Measurements from ENCODE around the gene IGSF8.

IGSF8 gene, protein sequence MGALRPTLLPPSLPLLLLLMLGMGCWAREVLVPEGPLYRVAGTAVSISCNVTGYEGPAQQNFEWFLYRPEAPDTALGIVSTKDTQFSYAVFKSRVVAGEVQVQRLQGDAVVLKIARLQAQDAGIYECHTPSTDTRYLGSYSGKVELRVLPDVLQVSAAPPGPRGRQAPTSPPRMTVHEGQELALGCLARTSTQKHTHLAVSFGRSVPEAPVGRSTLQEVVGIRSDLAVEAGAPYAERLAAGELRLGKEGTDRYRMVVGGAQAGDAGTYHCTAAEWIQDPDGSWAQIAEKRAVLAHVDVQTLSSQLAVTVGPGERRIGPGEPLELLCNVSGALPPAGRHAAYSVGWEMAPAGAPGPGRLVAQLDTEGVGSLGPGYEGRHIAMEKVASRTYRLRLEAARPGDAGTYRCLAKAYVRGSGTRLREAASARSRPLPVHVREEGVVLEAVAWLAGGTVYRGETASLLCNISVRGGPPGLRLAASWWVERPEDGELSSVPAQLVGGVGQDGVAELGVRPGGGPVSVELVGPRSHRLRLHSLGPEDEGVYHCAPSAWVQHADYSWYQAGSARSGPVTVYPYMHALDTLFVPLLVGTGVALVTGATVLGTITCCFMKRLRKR

DNA sequence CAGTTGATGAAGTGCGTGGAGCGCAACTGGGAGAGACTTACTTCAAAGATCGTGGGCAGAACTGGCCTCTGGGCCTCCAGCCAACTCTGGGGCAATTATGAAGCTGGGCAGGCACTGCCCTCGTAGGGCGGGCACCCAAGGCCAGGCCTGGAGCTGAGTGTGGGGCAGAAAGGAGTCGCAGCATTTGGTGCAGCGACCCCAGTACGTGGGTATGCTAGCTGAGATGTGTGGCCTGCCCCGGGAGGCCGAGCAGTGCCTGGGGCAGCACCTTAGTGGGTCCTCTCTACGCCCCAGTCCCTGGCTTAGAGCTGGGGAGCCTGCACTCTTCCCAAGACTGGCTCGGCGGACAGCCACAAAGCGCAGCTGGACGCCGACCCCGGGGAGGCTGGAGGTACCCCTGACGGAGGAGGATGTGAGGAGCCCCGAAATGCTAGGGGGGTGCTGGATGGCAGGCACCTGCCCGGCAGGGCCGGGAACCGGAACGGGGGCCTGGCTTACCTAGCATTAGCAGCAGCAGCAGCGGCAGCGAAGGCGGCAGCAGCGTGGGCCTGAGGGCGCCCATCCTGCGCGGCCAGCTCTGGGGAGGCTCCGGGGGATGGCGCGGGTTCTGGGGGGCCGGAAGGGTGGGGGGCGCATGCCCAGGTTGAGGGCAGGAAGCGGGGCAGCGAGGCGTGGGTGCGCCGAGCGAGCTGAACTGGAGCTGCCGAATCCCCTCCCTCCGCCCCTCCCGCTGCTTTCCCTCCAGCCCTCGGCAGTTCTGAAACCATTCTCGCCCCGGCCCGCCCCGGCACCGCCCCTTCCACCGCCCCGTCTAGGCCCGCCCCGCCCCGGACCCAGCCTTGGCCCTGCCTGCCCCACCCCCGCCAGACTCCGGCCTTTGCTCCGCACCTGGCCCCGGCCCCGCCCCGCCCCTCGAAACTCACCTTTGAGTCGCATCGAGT is at the start of gene IGSF8:
IGSF8 (minus strand) TSS at position 709 of the 941 bp plus-strand sequence; CDS start at position 562, 147 bp downstream.
- TF ChIP-seq, protein P1, sequence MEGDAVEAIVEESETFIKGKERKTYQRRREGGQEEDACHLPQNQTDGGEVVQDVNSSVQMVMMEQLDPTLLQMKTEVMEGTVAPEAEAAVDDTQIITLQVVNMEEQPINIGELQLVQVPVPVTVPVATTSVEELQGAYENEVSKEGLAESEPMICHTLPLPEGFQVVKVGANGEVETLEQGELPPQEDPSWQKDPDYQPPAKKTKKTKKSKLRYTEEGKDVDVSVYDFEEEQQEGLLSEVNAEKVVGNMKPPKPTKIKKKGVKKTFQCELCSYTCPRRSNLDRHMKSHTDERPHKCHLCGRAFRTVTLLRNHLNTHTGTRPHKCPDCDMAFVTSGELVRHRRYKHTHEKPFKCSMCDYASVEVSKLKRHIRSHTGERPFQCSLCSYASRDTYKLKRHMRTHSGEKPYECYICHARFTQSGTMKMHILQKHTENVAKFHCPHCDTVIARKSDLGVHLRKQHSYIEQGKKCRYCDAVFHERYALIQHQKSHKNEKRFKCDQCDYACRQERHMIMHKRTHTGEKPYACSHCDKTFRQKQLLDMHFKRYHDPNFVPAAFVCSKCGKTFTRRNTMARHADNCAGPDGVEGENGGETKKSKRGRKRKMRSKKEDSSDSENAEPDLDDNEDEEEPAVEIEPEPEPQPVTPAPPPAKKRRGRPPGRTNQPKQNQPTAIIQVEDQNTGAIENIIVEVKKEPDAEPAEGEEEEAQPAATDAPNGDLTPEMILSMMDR (IDR thresholded peaks at IDR 0.05; ENCODE audit: unreplicated experiment in 3 of 3) = no peak
- Mint-ChIP-seq H3K27ac (peak within 1 kb of the TSS; percentile 49 to 78 (median 73)), H3K27me3 (ENCODE audit: low read depth) (no peaks in the 10 kb centered on the region), H3K36me3 (ENCODE audit: low read depth) (no peaks in the 10 kb centered on the region), H3K4me1 (peaks cover 42% of the 10 kb centered on the region), H3K9me3 (no peaks in the 10 kb centered on the region), H3K4me3 (peak within 1 kb of the TSS; percentile 87 to 94 (median 90))

DNA sequence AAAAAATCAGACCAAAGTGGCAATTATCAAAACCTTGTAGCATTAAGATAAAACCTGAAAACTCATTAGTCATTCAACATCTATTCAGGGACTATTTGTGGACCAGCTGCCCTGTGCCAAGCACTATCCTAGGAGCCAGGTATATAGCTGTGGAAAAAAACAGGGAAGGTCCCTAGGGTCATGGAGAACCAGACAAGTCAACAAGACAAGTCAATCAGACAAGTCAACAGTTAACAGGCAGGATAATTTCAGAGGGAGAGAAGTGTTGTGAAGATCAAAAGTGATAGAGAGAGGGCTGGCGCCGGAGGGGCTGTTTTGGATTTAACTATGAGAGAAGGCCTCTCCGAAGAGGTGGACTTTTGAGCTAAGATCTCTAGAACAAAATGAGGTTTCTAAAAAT is 49.7 kb upstream of the IGSF8 start:
- no peaks in the 10 kb centered on the region for H3K27me3 Mint-ChIP-seq (ENCODE audit: low read depth)
- H3K4me3 Mint-ChIP-seq = no peak overlapping the region
- H3K9me3 Mint-ChIP-seq = no peaks in the 10 kb centered on the region
- TF ChIP-seq, protein P1 (IDR thresholded peaks at IDR 0.05; ENCODE audit: unreplicated experiment in 3 of 3) = no peak
- no peaks in the 10 kb centered on the region for H3K36me3 Mint-ChIP-seq (ENCODE audit: low read depth)
- H3K27ac Mint-ChIP-seq = no peak overlapping the region
- peaks cover 4% of the 10 kb centered on the region for H3K4me1 Mint-ChIP-seq

DNA sequence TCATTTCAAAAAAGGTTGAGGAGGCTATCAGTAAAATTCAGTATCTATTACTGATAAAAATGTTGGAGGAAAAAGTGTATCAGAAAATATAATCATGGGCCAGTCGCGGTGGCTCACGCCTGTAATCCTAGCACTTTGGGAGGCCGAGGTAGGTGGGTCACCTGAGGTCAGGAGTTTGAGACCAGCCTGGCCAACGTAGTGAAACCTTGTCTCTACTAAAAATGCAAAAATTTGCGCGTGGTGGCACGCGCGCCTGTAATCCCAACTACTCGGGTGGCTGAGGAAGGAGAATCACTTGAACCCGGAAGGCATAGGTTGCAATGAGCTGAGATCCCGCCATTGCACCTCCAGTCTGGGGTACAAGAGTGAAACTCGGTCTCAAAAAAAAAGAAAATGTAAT is 47.7 kb upstream of the IGSF8 start:
- TF ChIP-seq, protein P1 (IDR thresholded peaks at IDR 0.05; ENCODE audit: unreplicated experiment in 3 of 3) = no peak
- H3K9me3 Mint-ChIP-seq = no peaks in the 10 kb centered on the region

DNA sequence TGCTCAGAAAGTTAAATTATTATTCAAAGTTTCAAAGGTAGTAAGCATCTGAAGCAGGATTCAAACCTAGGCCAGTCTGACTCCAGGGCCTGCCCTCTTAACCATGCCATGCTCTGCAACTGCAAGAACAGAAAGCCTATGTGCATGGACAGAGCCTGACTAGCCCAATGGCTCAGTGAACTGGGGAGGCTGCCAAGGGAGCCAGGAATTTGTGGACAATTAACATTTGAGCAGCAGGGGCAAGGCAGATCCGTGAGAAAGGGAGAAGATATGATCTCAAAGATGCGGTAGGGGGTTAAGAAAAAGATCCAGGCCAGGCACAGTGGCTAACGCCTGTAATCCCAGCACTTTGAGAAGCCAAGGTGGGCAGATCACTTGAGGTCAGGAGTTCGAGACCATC is 46.5 kb upstream of the IGSF8 start:
- TF ChIP-seq, protein P1 (IDR thresholded peaks at IDR 0.05; ENCODE audit: unreplicated experiment in 3 of 3) = no peak
- H3K4me3 Mint-ChIP-seq = no peak overlapping the region
- H3K27me3 Mint-ChIP-seq (ENCODE audit: low read depth) = peaks cover 3% of the 10 kb centered on the region
- H3K4me1 Mint-ChIP-seq = peaks cover 4% of the 10 kb centered on the region
- H3K27ac Mint-ChIP-seq = no peak overlapping the region
- no peaks in the 10 kb centered on the region for H3K9me3 Mint-ChIP-seq
- peaks cover 5% of the 10 kb centered on the region for H3K36me3 Mint-ChIP-seq (ENCODE audit: low read depth)

More for the DNA sequence above, 47.7 kb upstream of the IGSF8 start:
- Mint-ChIP-seq H3K27me3 (ENCODE audit: low read depth) (peaks cover 3% of the 10 kb centered on the region), H3K27ac (no peak overlapping the region), H3K4me1 (peaks cover 4% of the 10 kb centered on the region), H3K4me3 (no peak overlapping the region), H3K36me3 (ENCODE audit: low read depth) (no peaks in the 10 kb centered on the region)

DNA sequence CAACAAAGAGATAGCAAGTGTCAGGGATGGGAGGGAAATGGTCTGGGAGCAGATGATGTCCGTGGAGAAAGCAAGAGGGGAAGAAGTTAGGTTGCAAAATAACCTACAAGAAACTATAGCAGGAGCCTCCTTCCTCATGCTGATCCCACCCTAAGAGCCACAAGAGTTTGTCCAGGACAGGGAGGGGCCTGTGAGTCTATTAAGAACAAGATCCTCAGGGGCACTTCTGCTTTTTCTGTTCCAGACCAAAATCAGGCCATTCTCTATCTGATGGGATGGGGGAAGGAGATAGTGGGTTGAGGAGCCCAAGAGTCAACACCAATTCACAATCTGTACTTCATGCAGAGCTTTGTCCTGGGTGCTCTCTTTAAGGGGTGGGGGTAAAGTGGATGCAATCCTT is 45.3 kb upstream of the IGSF8 start:
- H3K9me3 Mint-ChIP-seq = no peaks in the 10 kb centered on the region
- H3K4me1 Mint-ChIP-seq = peaks cover 4% of the 10 kb centered on the region
- peaks cover 3% of the 10 kb centered on the region for H3K27me3 Mint-ChIP-seq (ENCODE audit: low read depth)
- peaks cover 9% of the 10 kb centered on the region for H3K36me3 Mint-ChIP-seq (ENCODE audit: low read depth)
- H3K27ac Mint-ChIP-seq = no peak overlapping the region
- TF ChIP-seq, protein P1 (IDR thresholded peaks at IDR 0.05; ENCODE audit: unreplicated experiment in 3 of 3) = no peak
- no peak overlapping the region for H3K4me3 Mint-ChIP-seq

Measured in nephron (organoid).